ENCODE results near the gene FMNL2.

Gene FMNL2

DNA sequence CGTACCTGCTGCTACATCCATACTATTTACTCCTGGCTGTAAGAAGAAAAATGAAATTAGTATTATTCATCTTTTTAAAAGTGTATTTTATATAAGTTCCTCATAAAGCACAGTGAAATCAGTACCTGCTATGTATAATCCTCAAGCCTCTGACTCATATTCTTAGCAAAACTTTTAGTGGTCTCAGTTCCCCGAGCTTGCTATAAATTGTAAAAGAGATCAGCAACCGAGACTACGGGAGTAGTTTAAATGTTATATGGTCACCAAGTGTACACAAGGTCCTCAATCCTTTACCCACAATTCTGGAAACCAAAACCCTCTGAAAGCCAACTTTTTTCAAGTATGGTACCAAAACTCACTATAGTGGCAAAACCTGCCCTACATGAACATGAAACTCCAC, 358.1 kb downstream of the FMNL2 start:
- no peak for DNase-seq

DNA sequence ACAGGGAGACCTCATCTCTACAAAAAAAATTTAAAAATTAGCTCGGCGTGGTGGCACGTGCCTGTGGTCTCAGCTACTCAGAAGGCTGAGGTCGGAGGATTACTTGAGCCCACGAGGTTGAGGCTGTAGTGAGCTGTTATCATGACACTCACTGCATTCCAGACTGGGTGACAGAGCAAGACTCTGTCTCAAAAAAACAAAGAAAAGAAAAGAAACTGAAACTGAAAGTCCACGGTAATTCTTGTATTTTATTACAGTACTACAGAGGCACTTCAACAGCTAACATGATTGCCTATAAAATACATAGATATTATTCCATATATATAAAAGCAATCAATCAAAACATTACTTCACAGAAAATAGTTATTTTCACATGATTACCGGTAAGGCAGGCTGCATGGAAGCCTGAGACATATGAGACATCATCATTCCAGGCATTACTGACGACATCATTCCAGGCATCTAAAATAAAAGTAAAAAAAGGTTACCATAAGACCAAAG, 359.2 kb downstream of the FMNL2 start:
- no peak for DNase-seq

DNA sequence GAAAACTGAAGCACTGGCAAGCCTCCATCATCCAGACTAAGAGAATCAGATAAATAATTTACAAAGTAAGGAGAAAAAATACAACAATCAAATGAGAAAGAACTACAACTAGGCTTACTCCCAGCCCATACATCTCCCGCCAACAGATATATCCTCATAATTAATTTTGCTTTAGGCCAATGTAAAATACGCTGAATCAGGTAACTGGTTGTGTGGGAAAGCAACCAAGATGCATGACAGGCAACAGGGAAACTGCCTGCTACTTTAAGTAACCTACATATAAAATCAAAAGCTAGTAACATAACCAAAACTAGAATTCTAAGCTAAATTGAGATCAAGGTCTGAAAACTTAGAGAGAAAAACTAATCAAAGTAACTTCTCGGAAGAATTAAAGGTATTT, 360.8 kb downstream of the FMNL2 start:
- DNase-seq = no peak

DNA sequence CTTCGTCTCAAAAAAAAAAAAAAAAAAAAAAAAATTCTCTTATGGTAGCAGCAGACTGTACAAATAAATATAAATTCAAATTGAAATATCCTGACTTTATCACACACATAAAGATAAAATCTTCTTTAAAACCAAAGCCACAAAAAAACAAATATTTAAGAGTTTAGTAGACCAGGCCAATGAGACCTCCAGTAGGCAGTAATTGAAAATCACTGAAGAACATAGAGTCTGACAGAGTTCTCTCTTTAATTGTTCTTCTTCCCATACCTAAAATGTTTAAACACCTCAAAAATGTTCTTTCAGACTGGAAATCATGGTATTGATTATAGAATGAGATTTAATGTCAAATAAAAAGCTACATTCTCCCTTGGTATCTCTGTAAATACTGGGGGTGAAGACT, 361.5 kb downstream of the FMNL2 start:
- no peak for DNase-seq
